Measurements from ENCODE around the gene PIAS2.
"Not testable (repeated sequence)": the region's sequence is repeated elsewhere in the genome, so short reads cannot be mapped to it uniquely, and the experiment has no call there.

The PIAS2 gene

DNA sequence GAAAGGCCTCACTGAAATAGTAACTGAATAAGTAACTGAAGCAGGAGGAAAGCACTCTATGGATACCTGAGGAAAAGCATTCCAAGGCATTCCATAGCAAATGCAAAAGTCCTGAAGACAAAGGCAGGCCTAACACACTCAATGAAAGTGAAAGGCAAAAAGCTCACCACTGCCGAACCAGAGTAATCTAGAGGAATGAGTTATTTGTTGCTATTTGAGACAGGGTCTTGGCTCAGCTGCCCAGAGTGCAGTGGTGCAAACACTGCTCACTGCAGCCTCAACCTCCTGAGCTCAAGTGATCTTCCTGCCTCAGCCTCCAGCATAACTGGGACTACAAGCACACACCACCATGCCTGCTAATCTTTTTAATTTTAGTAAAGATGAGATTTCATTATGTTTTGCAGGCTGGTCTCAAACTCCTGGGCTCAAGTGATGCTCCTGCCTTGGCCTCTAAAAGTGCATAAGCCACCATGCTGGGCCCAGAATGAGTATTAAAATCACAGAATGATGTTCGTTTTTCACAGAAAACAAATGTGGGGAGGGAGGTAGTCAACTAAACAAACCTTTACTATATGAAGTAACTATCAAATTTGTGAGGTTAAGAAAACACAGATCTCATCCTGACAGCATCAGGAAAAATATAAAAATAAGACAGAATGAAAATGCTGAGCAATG is 17.9 kb downstream of the PIAS2 start:
- no peak for DNase-seq

DNA sequence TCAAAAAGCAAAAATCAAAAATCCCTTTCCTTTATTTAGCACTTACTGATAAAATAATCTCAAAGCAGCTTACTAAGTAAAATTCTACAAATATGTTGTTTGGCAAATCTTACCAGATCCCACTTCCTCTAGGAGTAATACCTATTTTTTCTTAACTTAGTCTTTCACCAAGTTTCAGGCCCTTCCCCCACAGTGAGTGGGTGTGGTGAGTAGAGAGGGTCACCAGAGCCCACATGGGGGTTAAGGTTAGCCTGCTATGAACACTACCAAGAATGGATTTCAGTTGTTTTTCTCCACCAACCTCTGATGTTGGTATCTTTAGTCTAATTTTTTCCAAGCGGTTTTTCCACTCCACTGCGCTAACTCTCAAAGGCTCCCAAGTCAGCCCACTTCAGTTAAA is 23.2 kb downstream of the PIAS2 start:
- no peak for DNase-seq

DNA sequence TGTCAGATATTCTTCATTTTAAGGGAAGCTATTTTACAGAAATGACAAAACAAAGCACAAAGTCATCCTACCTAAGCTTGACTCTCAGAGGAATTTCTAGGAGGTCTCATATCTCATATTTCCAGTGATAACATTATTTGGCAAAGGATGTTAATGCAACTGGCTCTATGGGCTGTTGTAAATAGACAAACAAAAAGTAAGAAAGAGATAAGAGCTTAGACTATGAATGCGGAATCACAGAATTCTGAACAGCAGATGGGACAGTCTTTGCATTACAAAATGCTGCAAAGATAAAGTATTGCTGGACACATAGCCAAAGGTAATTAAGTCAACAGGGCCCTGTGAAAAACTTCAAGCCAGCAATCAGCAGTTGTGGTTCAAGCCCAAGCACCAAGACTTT is 23.9 kb downstream of the PIAS2 start:
- DNase-seq = no peak

DNA sequence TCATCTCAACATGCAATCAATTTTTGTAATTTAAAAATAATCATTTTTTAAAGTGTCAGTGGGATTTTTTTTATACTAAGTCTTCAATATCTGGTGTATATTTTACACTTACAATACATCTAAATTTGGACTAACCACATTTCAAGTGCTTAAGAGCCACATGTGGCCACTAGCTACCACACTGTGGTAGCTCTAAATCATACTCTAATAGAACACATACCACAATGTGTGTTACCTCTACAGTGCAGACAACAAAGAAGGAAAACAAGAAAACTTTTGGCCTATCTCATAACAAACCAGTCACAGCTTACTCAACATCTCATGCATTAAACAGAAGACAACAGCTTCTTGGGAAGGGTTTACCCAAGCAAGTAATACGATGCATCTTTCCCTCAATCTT is 24.5 kb downstream of the PIAS2 start:
- DNase-seq = no peak

DNA sequence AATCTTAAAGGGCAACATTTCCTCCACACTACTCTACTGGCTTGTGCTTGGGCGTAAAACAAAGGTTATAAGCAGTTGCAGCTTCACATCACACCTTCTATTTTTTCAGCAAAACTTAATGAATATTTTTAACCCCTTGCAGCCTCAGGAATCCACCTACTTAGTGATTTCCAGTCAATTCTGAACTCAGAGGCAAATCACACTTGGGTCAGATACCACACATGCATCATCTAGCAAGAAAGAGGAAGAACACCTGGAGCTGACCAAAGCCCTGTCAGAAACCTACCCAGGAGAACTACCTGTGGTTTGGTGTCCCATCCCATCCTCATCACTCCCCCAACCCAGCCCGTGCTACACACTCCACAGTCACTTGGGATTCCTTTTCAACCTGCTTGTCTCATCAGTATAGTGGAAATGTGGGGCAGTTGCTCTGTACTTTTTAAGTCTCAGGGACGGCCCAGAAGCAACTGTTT is 25.5 kb downstream of the PIAS2 start:
- DNase-seq = no peak

DNA sequence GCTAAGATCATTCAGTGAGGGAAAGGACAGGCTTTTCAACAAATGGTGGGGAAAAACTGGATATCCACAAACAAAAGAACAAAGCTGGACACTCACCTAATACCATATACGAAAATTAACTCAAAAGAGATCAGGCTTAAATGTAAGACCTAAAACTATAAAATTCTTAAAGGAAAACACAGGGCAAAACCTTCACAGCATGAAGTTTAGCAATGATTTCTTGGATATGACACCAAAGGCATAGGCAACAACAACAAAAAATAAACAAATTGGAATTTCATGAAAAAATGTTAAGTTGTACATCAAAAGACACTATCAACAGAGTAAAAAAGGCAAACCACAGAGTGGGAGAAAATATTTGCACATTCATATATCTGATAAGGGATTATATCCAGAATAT is 28.3 kb downstream of the PIAS2 start:
- no peak for DNase-seq

DNA sequence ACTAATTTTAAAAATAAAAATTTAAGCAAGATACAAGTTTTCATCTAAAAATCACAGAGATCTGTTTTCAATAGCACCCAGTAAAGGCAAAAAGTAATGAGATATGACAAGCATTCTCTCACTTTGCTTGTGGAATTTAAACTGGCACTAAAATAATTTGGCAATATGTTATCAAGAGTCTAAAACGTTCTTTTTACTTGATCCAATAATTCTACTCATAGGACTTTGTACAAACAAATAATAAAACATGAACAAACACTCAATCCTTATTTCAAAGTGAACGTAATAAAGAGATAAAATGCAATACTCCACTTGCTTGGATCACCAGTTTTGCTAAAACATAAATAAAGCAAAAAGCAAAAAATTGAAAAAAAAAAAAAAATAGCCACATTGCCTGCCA is 30.4 kb downstream of the PIAS2 start:
- DNase-seq = no peak

DNA sequence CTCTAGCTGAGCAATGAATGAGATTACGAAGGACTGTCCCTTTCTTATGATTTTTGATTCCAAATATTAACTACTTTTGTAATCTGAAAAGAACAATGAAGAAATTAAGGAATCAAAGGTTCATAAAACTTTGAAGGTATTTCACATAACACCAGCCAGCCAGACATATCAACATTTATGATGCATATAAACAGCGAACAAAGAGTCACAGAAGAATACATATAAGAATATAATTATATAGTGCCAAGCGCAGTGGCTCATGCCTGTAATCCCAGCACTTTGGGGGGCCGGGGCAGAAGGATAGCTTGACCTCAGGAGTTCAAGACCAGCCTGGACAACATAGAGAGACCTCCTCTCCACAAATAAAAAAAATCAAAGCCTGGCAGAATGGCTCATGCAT is 34.1 kb downstream of the PIAS2 start:
- no peak for DNase-seq

DNA sequence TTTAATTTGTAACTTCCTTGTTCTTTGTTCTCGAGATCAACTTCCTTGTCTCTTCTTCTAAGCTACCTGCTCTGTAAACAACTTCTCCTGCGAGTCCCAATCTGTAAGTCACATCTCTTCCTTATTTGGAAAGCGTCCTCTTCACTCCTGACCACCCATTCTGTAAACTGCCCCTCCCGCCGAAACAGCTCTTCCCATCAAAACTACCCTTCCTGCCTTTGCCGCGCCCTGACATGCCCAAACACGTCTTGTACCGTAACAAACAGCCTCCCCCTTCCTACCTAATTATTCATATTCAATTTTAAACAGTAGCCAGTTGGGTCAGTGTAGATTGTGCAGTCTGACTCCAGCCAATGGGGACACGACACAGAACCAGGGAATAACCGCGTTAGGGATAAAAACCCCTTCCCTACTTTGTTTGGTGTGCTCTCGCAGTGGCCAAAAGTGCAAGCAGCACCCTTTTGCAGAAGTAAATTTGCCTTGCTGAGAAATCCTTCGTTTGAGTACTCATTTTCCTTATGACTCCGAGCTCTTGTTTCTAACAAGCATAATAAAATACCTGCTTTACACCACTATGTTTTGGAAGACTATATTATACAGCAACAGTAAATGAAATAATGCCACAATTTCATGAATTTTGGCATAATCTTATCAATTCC is 39.8 kb downstream of the PIAS2 start:
- DNase-seq = no peak

DNA sequence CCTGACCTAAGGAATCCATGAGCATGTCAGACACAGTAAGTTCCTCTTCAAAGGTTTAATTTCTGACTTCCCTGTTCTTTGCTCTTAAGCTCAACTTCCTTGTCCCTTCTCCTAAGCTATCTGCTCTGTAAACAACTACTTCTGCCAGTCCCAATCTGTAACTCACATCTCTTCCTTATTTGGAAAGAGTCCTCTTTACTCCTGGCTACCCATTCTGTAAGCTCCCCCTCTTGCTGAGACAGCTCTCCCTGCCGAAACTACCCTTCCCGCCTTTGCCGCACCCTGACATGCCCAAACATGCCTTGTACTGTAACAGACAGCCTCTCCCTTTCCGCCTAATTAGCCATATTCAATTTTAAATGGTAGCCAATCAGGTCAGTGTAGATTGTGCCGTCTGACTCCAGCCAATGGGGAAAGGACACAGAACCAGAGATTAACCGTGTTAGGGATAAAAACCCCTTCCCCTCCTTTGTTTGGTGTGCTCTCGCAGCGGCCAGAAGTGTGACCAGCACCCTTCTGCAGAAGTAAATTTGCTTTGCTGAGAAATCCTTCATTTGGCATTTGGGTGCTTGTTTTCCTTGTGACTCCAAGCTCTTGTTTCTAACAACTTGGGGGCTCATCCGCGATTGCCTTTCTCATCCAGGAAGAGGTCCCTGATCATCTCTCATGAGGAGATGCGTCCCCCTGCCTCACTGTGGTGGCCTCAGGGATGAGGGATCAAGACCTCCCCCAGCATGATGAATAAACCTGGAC is 49.0 kb downstream of the PIAS2 start:
- DNase-seq = no peak

DNA sequence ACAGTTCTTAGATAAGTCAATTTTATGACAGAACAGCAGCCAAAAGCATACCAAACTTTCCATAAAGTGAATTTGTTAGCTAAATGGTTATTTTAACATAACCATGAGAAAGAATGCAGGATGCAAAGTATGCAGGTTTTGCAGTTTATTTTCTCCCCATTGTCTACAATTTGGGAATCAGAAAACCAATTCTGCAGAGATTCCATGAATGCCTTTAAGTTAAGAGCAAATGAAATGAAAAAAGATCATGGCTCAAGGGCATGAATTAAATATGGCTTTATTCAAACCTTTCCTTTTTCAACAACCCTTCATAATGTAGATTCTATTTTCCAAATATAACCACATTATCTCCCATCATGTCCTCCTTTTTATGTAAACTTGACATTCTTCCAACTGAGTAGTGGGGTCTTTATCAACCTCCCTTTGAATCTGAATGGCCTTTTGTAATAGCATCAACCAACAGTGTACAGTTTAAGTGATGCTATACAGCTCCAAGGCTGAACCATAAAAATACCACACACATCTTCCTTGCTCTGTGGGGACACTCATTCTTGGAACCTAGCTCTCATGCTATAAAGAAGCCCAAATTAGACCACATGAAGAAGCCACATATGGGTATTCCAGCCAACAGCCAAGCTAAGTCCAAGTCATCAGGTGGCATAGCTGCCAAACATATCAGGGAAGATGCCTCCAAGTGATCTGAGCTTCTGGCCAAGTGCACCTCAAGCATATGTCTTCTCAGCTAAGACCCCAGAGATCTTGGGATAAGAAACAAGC is 49.8 kb downstream of the PIAS2 start:
- no peak for DNase-seq

DNA sequence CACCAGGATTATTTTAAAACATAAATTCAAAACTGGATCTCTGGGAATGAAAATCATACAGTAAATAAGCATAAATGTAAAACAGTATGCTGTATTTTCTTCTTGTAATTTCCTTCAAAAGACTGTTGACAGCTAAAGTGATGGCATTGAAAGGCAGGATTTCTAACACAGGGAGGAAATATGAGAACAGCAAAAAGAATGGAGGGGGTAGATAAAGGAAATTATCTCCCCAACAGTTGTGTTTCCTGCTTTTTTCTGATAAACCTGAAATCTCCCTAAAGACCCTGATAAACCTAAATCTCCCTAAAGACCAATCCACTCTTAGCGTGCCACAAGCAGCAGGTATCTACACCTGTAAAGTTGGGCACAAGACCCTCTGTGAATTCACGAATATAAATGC is 50.8 kb downstream of the PIAS2 start:
- no peak for DNase-seq

DNA sequence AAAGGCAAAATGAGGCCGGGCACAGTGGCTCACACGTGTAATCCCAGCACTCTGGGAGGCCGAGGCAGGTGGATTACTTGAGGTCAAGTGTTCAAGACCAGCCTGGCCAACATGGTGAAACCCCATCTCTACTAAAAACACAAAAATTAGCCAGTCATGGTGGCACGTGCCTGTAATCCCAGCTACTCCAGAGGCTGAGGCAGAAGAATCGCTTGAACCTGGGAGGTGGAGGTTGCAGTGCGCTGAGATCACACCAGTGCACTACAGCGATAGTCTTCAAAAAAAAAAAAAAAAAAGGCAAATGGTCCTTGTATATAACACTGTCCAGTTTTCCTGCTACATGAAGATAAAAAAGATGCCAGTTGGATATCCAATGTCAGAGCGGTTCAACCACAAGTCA is 52.1 kb downstream of the PIAS2 start:
- not testable (repeated sequence) for DNase-seq

DNA sequence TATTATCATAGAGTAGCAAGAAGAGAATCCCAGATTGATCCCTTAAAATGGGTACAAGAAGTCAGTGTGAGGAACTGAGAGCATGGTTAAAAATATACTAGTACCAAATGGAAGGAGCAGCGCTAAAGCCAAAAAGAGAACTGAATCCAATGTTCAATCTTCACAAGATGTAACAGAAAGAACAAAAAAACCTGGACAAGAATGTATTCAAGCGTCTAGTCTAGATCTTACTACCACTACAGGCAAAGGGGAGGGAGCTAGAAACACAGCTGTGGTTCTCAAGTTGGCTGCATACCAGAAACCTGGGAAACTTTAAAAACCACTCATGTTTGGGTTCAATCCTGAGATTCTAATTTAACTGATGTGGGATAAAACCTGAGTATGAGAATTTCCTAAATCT is 57.5 kb downstream of the PIAS2 start:
- no peak for DNase-seq

DNA sequence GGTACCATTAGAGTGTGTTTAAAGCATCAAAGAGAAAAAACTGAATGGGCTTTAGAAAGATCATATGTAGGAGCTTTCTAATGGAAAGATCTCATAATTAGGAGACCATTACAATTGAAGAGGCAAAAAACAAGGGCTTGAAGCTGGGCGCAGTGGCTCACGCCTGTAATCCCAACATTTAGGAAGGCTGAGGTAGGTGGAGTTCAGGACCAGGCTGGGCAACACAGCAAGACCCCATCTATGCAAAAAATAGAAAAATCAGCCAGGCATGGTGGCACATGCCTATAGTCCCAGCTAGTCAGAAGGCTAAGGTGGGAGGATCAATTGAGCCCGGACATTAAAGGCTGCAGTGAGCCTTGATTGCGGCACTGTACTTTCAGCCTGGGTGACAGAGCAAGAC is 59.0 kb downstream of the PIAS2 start:
- DNase-seq = no peak

DNA sequence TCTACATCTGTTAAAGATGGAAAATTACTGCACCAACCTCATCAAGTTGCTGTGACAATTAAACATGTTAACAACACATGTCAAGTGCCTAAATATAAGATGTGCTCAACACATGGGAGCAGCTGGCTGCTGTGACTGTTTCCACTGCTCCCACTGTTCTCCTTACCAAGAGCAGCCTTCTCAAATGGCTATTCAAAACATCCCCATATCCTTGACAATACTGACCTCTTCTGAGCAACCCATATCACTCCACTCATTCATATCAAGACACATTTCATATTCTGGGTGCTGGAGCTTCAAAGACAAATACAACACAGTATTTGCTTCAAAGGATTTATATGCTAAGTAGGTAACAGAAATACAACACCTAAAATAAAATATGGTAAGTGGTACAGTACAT is 60.3 kb downstream of the PIAS2 start:
- no peak for DNase-seq

DNA sequence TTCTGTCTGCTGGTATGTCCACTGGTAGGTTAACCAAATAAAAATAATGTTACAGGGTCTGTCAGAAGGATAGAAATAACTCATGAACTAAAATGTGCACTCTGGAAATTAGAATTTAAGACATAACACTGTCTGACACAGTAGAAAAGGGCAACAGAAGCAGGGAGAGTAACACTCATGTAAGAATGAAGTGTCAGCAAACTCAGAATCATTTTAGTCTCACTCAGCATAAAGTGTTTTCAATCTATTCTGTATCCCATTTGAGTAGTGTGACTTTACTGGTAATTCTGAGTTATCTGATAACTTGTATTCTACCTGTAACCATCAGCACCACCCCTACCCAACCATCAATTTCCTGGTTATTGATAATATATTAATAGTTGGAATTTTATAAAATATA is 68.3 kb downstream of the PIAS2 start:
- no peak for DNase-seq

DNA sequence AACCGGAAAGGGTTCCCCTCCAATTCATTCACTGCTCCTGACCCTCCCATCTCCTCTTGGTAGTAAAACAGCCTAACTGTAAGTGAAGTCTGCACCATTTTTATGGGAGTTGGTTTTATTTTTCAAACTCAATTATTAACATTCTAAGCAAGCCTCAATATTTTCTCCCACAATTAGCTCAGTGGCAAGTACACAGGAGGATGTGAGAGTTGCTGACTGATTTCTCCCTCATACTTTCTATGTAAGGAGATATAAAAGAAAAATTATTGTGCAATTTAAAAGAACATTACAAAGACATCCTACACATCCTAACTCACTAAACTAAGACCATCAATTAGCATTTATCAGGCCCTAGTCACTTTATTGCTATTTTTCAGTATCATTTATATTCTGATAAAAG is 73.9 kb downstream of the PIAS2 start:
- DNase-seq = no peak

DNA sequence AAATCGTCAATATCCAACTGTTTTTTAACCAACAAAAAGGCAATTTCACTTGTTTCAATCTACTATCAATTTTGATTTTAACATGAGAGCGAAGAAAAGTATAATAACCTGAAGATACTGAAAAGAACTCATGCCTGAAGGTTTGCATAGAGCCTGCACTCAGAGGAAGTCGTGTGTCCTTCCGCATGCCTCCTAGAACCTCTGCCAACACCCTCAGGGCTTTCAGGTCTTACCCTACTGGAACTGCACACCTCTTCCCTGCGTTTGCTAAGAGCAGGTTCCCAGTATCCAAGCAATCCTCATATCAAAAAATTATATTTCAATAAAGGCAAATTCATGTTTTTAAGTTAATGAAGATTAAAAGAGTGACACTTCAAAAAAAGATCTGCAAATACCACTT is 74.7 kb downstream of the PIAS2 start:
- DNase-seq = no peak

DNA sequence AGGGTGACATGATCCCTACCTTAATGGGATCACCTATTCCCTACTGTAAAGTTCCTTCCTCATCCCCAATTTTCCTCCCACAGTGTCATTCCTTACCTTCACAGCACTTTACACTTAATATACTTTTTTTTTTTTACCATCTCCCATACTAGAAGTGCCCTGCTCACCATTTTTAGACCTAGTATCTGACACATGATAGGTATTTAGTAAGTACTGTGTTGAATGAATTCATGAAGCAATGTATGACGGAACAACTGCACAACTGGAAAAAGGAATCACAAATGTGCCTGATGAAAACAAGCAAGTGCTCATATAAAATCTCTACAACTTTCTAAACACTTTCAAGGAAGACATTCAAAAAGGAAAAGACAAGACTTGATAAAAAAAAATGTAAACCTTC is 83.4 kb downstream of the PIAS2 start:
- DNase-seq = no peak

DNA sequence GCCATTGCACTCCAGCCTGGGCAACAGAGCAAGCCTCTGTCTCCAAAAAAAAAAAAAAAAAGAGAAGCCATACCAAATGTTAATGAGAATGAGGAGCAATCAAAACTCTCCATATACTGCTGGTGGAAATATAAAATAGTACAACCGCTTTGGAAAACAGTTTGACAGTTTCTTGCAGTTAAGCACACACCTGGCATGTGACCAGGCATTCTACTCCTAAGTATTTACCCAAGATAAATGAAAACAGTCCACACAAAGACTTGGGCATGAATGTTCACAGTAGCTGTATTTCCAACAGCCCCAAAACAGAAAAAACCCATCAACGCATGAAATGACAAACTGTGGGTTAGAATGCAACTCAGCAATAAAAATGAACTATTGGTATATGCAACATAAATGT is 84.5 kb downstream of the PIAS2 start:
- DNase-seq = no peak

DNA sequence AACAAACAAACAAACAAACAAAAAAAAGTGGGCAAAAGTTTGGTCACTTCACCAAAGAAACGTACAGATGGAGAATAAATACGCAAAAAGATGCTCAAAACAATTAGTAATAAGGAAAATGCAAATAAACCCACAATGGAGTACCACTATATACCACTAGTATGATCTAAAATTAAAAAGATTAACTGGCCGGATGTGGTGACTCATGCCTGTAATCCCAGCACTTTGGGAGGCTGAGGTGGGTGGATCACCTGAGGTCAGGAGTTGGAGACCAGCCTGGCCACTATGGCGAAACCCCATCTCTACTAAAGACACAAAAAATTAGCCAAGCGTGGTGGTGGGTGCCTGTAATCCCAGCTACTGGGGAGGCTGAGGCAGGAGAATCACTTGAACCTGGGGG is 84.9 kb downstream of the PIAS2 start:
- DNase-seq = not testable (repeated sequence)

DNA sequence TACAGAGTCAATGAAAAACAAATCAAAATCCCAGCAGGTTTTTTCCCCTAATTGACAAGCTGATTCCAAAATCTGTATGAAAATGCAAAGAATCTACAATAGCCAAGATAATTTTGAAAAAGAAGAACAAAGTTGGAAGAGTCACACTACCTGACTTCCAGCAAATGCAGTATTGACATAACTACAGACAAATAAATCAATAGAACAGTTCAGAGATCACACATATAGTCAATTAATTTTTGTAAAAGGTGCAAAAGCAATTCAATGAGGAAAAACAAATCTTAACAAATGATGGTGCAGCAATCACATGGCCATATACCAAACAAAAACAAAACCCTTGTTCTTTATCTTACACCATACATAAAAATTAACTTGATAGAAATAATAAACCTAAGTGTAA is 85.9 kb downstream of the PIAS2 start:
- DNase-seq = no peak

DNA sequence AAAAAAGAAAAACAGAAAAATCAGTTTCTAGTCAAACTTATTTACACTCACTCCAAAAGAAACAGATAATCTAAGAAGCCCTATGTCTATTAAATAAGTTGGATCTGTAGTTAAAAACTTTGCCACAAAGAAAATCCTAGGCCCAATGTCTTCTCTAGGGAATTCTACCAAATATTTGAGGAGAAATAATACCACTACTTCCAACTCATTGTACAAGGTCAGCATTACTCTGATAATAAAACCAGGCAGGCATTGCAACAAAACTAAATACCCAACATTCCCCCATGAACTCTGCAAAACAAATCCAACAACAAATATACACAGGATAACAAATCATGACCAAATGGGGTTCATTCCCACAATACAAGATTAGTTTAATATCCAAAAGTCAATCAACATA is 86.7 kb downstream of the PIAS2 start:
- no peak for DNase-seq
